HepG2 (cell line): ENCODE data around the gene ALDH7A1. TPM values are rescaled to one million over a fixed set of nuclear protein-coding genes. Genes with fewer than 3 reads are reported as not detected.

Experiments
- ATF7 ChIP-seq, 2 experiments: fragments of 450-650 bp in 1 of 2; sonication (generic) in 1 of 2; formaldehyde crosslinking in 1 of 2; IDR thresholded peaks; 2 replicates each; pipeline versions ENCODE4 v1.4.0 to v1.6.1; 2016 to 2020; ENCODE audit warnings: antibody characterized with exemption in 1 of 2, mild to moderate bottlenecking in 1 of 2, missing genetic modification reagents in 1 of 2
- KLF12 ChIP-seq: sonication (generic); formaldehyde crosslinking; IDR thresholded peaks from 2 replicates; pipeline ENCODE4 v1.4.0; 2020; ENCODE audit warnings: missing genetic modification reagents, borderline replicate concordance
- MBD4 ChIP-seq: IDR thresholded peaks from 2 replicates; pipeline ENCODE4 v1.6.1; 2012; ENCODE audit warnings: low read length, inconsistent platforms, borderline replicate concordance
- NR2F2 ChIP-seq: IDR thresholded peaks from 2 replicates; pipeline ENCODE4 v1.6.1; 2012; ENCODE audit warnings: low read depth, inconsistent platforms, borderline replicate concordance
- POLR2A ChIP-seq, 2 experiments: IDR thresholded peaks; 2 replicates each; pipeline ENCODE4 v1.6.1; 2011; ENCODE audit warnings: low read depth in 2 of 2, low read length in 2 of 2, mild to moderate bottlenecking in 1 of 2, moderate library complexity in 1 of 2; ENCODE audit not compliant: insufficient read depth in 1 of 2
- SMAD1 ChIP-seq: sonication (generic); formaldehyde crosslinking; IDR thresholded peaks from 2 replicates; pipeline ENCODE4 v1.4.0; 2020; ENCODE audit warnings: missing genetic modification reagents, low read depth, mild to moderate bottlenecking, borderline replicate concordance
- SMARCC2 ChIP-seq: fragments of 450-650 bp; IDR thresholded peaks from 2 replicates; pipeline ENCODE4 v1.6.1; 2017; ENCODE audit warnings: antibody characterized with exemption, mild to moderate bottlenecking
- ZBTB2 ChIP-seq: sonication (generic); formaldehyde crosslinking; IDR thresholded peaks from 2 replicates; pipeline ENCODE4 v1.8.0; 2022; ENCODE audit warnings: low read depth, missing genetic modification reagents
- ZBTB3 ChIP-seq: sonication (generic); formaldehyde crosslinking; IDR thresholded peaks from 2 replicates; pipeline ENCODE4 v1.4.0; 2020; ENCODE audit warnings: low read depth, mild to moderate bottlenecking, moderate library complexity, missing genetic modification reagents, borderline replicate concordance
- ZKSCAN1 ChIP-seq: fragments of 150-350 bp; IDR thresholded peaks from 2 replicates; pipeline ENCODE4 v1.6.1; 2014; ENCODE audit warnings: low read length
- ZMYM4 ChIP-seq: sonication (generic); formaldehyde crosslinking; IDR thresholded peaks from 2 replicates; pipeline ENCODE4 v1.8.1; 2023; ENCODE audit warnings: mild to moderate bottlenecking, missing genetic modification reagents
- ZNF180 ChIP-seq: sonication (generic); formaldehyde crosslinking; IDR thresholded peaks from 2 replicates; pipeline ENCODE4 v1.4.0; 2020; ENCODE audit warnings: low read depth, missing genetic modification reagents, borderline replicate concordance
- ZNF274 ChIP-seq: sonication (generic); formaldehyde crosslinking; IDR thresholded peaks from 2 replicates; pipeline ENCODE4 v1.5.1; 2020; ENCODE audit warnings: mild to moderate bottlenecking, missing genetic modification reagents
- ZNF282 ChIP-seq: fragments of 450-650 bp; IDR thresholded peaks from 2 replicates; pipeline ENCODE4 v1.6.1; 2018; ENCODE audit not compliant: partially characterized antibody
- ZNF580 ChIP-seq: IDR thresholded peaks from 2 replicates; pipeline ENCODE4 v1.6.1; 2016; ENCODE audit warnings: low read depth, borderline replicate concordance
- ZNF605 ChIP-seq: sonication (generic); formaldehyde crosslinking; IDR thresholded peaks from 2 replicates; pipeline ENCODE4 v1.8.0; 2022; ENCODE audit warnings: mild to moderate bottlenecking, missing genetic modification reagents
- ZNF644 ChIP-seq: IDR thresholded peaks from 2 replicates; pipeline ENCODE4 v1.6.1; 2016; ENCODE audit warnings: low read depth
- ZNF678 ChIP-seq: sonication (generic); formaldehyde crosslinking; IDR thresholded peaks from 2 replicates; pipeline ENCODE4 v1.4.0; 2020; ENCODE audit warnings: mild to moderate bottlenecking, missing genetic modification reagents
- polyA plus RNA-seq, 8 experiments: library from polyadenylated mRNA; depleted of rRNA in 3 of 8; stranded (reverse) in 7 of 8; unstranded in 1 of 8; fragments of >200 nt; fragmentation: Illumina TruSeq in 4 of 8; extraction: Trizol in 4 of 8; gene quantifications; 2 replicates each; pipeline versions ENCODE4 v1.2.1 to v1.2.3, GENCODE V29; 2011 to 2016; ENCODE audit warnings: low read depth in 4 of 8, missing spikeins in 1 of 8, mixed read lengths in 1 of 8; ENCODE audit not compliant: insufficient read depth in 1 of 8
- total RNA-seq, 5 experiments: library from RNA; depleted of rRNA; stranded (reverse); fragments of >200 nt; fragmentation: Illumina TruSeq; extraction: Trizol; gene quantifications; 2 replicates each; pipeline ENCODE4 v1.2.3, GENCODE V29; 2016; ENCODE audit warnings: low read depth in 1 of 5
- TF ChIP-seq, protein P1 (sequence below): IDR thresholded peaks from 2 replicates; pipeline ENCODE4 v1.6.1; 2016; ENCODE audit warnings: missing genetic modification reagents, missing compliant biosample characterization
- TF ChIP-seq, protein P2 (sequence below): sonication (generic); formaldehyde crosslinking; IDR thresholded peaks from 2 replicates; pipeline ENCODE4 v1.9.0; 2022; ENCODE audit warnings: missing genetic modification reagents, mild to moderate bottlenecking, borderline replicate concordance
- TF ChIP-seq, protein P3 (sequence below): sonication (generic); formaldehyde crosslinking; IDR thresholded peaks from 2 replicates; pipeline ENCODE4 v1.4.0; 2020; ENCODE audit warnings: missing genetic modification reagents, borderline replicate concordance

Gene ALDH7A1
- total and polyA plus RNA-seq, 2 of the 13 experiments (the other 11 are each of a cell fraction or from before 2014, with no cell fraction given), result 69.0 to 100 TPM

DNA sequence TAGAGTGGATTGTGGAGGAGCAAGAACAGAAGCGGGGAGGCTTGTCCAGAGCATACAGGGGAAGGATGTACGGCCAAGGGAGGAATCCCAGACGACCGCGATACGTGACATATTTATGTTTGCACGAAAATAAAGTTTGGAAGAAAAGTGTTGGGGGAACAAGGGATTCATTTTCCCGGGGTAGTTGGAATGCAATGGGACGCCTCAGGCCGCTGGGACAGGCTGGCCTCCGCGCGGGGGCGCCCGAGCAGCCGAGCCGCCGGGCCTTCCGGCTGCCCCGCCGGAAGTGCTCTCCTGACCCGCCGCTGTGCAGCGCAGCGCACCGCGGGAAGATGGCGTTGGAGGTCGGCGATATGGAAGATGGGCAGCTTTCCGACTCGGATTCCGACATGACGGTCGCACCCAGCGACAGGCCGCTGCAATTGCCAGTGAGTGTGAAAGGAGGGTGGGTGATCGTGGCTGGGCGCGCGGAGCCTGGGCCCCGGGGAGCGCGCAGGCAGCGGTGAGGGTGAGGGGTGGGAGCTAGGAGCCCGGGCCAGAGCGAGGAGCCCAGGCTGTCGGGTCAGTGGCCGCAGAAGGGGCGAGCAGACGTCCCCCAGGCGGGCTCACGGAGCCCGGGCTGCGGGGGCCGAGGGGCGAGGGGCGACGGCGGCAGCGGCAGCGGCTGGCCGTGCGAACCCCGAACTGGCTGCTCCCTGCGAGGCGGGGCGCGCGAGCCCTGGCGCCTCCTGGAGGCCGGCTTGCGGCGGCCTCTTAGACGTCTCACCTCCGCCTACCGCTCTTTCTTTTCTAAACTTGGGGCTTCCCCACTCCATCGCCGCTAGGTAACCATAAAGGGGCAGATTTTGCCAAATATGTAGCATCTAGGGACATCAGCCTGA is 5.9 kb upstream of the ALDH7A1 start, which contains the start of gene PHAX (continued):
- TF ChIP-seq MBD4 (no peak), ZKSCAN1 (no peak), ZNF180 (no peak), ZNF605 (CRISPR knock-in tag) (no peak), ZNF644 (CRISPR knock-in tag) (no peak), ZBTB2 (CRISPR knock-in tag) (peak; percentile 53; the same call in 1 of the 2 replicates), KLF12 (CRISPR knock-in tag) (no peak; the same call in 1 of the 2 replicates), ZMYM4 (CRISPR knock-in tag) (peak; percentile 96), ZNF678 (CRISPR knock-in tag) (no peak), ZNF580 (CRISPR knock-in tag) (no peak; the same call in 1 of the 2 replicates), ZNF274 (CRISPR knock-in tag) (no peak; the same call in 1 of the 2 replicates), ZBTB3 (CRISPR knock-in tag) (0 out of 2 replicates have a peak, but pooled peaks have one; percentile 58), SMAD1 (CRISPR knock-in tag) (peak; percentile 95), SMARCC2 (no peak), NR2F2 (peak; percentile 16; the same call in 1 of the 2 replicates), ZNF282 (no peak), POLR2A (IDR thresholded peaks at IDR 0.05; ENCODE audit: insufficient read depth in 1 of 2, low read depth in 2 of 2, low read length in 2 of 2) (peak; percentile 74 to 88), ATF7 (IDR thresholded peaks at IDR 0.05) (no peak), ATF7 (CRISPR knock-in tag; IDR thresholded peaks at IDR 0.05) (0 out of 2 replicates have a peak, but pooled peaks have one; percentile 33)
- TF ChIP-seq, protein P1, sequence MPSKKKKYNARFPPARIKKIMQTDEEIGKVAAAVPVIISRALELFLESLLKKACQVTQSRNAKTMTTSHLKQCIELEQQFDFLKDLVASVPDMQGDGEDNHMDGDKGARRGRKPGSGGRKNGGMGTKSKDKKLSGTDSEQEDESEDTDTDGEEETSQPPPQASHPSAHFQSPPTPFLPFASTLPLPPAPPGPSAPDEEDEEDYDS (CRISPR knock-in tag), result peak; percentile 49; the same call in 1 of the 2 replicates
- TF ChIP-seq, protein P2, sequence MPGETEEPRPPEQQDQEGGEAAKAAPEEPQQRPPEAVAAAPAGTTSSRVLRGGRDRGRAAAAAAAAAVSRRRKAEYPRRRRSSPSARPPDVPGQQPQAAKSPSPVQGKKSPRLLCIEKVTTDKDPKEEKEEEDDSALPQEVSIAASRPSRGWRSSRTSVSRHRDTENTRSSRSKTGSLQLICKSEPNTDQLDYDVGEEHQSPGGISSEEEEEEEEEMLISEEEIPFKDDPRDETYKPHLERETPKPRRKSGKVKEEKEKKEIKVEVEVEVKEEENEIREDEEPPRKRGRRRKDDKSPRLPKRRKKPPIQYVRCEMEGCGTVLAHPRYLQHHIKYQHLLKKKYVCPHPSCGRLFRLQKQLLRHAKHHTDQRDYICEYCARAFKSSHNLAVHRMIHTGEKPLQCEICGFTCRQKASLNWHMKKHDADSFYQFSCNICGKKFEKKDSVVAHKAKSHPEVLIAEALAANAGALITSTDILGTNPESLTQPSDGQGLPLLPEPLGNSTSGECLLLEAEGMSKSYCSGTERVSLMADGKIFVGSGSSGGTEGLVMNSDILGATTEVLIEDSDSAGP (CRISPR knock-in tag), result peak; percentile 92
- TF ChIP-seq, protein P3, sequence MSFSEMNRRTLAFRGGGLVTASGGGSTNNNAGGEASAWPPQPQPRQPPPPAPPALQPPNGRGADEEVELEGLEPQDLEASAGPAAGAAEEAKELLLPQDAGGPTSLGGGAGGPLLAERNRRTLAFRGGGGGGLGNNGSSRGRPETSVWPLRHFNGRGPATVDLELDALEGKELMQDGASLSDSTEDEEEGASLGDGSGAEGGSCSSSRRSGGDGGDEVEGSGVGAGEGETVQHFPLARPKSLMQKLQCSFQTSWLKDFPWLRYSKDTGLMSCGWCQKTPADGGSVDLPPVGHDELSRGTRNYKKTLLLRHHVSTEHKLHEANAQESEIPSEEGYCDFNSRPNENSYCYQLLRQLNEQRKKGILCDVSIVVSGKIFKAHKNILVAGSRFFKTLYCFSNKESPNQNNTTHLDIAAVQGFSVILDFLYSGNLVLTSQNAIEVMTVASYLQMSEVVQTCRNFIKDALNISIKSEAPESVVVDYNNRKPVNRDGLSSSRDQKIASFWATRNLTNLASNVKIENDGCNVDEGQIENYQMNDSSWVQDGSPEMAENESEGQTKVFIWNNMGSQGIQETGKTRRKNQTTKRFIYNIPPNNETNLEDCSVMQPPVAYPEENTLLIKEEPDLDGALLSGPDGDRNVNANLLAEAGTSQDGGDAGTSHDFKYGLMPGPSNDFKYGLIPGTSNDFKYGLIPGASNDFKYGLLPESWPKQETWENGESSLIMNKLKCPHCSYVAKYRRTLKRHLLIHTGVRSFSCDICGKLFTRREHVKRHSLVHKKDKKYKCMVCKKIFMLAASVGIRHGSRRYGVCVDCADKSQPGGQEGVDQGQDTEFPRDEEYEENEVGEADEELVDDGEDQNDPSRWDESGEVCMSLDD (CRISPR knock-in tag), result no peak
